Left lung (tissue), 14 donors: Measurements from ENCODE around the gene LRRC8E. TPM values are rescaled to one million over a fixed set of nuclear protein-coding genes. Genes with fewer than 3 reads are reported as not detected.
A peak's percentile ranks its signal among the peaks of the same experiment; 100 is the strongest.

Experiments used
- ATAC-seq: fragments of 200-7000 bp; cut with Tn5 transposase; one replicate; pipeline ENCODE4 v1.9.1; 2020; ENCODE audit warnings: moderate library complexity
- DNase-seq, 4 donors: peaks; one replicate each; pipeline ENCODE4 v3.0.0-alpha.2; 2013 to 2020
- H3K27ac ChIP-seq, 2 donors: fragments of 200-600 bp; sonication (generic) in 1 of 2; one replicate each; pipeline versions ENCODE4 v1.5.0 to v1.8.0; 2020 to 2021
- H3K27me3 ChIP-seq, 2 donors: fragments of 200-600 bp; sonication (generic) in 1 of 2; one replicate each; pipeline versions ENCODE4 v1.5.0 to v1.8.0; 2020 to 2021
- H3K36me3 ChIP-seq, 2 donors: fragments of 200-600 bp; sonication (generic) in 1 of 2; one replicate each; pipeline versions ENCODE4 v1.5.0 to v1.8.0; 2020 to 2021
- H3K4me1 ChIP-seq, 2 donors: fragments of 200-600 bp; one replicate each; pipeline ENCODE4 v1.8.0; 2021
- H3K4me3 ChIP-seq, 2 donors: fragments of 200-600 bp; sonication (generic) in 1 of 2; one replicate each; pipeline versions ENCODE4 v1.5.0 to v1.8.0; 2020 to 2021; ENCODE audit warnings: mild to moderate bottlenecking in 1 of 2
- H3K9me3 ChIP-seq, 2 donors: fragments of 200-600 bp; sonication (generic) in 1 of 2; one replicate each; pipeline versions ENCODE4 v1.5.0 to v1.8.0; 2020 to 2021
- CTCF ChIP-seq, 2 donors: fragments of 200-600 bp; sonication (generic) in 1 of 2; IDR thresholded peaks; one replicate each; pipeline versions ENCODE4 v1.5.0 to v1.8.0; 2021; ENCODE audit warnings: antibody characterized with exemption in 2 of 2
- intact Hi-C, 2 donors: fragments of 100-400 bp; cut with DNase I; formaldehyde crosslinking; loops; one replicate each; pipeline versions ENCODE4 v1.11.2 to v1.14.2; 2022
- long read RNA-seq, 12 donors: library from polyadenylated mRNA in 2 of 12; unstranded in 2 of 12; transcript quantifications; one replicate each; pipeline ENCODE4 v2.0.0 and lab custom pipeline, GENCODE V29; 2019 to 2026
- polyA plus RNA-seq, 6 donors: library from polyadenylated mRNA; unstranded; fragments of 120-200 nt; gene quantifications; one replicate each; pipeline ENCODE4 v1.2.1, GENCODE V29; 2013; ENCODE audit not compliant: insufficient read length in 6 of 6
- total RNA-seq, 2 donors: library from RNA; stranded (reverse); fragmentation: NEBNext Ultra II Directional; extraction: Animal tissue kit (Norgen Biotek cat#: 25700); gene quantifications; one replicate each; pipeline ENCODE4 v1.2.1, GENCODE V29; 2021
- donor health status: DM: no; HTN: yes; CAD: no.
- donor health status: DM: no; HTN: no; CAD: no.

Gene LRRC8E
- total RNA-seq (10 to 100 TPM in 1 of 2 donors, 1 to 10 TPM in 1; 5.9 to 10.5 TPM), polyA plus RNA-seq (1 to 10 TPM; 3.7 to 5.7 (median 4.5) TPM)
- long read RNA-seq, donor 1: 0 reads
- long read RNA-seq, donor 2, partial matches to known transcripts: 0 of 1 reads
- long read RNA-seq, donor 2, other reads (novel, unspliced or antisense): 0 of 1 reads
- long read RNA-seq, donor 3, partial matches to known transcripts: 0 of 1 reads
- long read RNA-seq, donor 3, other reads (novel, unspliced or antisense): 0 of 1 reads
- long read RNA-seq, donor 4: 0 reads
- long read RNA-seq, donor 5, partial matches to known transcripts: 0 of 4 reads
- long read RNA-seq, donor 5, other reads (novel, unspliced or antisense): 0 of 4 reads
- long read RNA-seq, donor 6, partial matches to known transcripts: 0 of 1 reads
- long read RNA-seq, donor 6, other reads (novel, unspliced or antisense): 0 of 1 reads
- long read RNA-seq, donor 7: 0 reads
- long read RNA-seq, donor 8, partial matches to known transcripts: 0 of 1 reads
- long read RNA-seq, donor 8, other reads (novel, unspliced or antisense): 0 of 1 reads
- long read RNA-seq, donor 9: 0 reads
- long read RNA-seq, donor 10: 0 reads
- long read RNA-seq, donor 11: 0 reads
- long read RNA-seq, donor 12: 0 reads

GRCh38 chr19:7888145-7888825 lies at the start of gene LRRC8E:
LRRC8E (plus strand) TSS chr19:7888510; CDS start chr19:7895604, 7,094 bp downstream.
- ATAC-seq (peak; percentile 99), DNase-seq (peak in 3 of 4 donors; percentile 41 to 94 (median 68))
- Histone ChIP-seq H3K27me3 (peaks cover 0 to 48% of the 10 kb centered on the region in 2 donors), H3K9me3 (no peaks in the 10 kb centered on the region), H3K4me1 (peaks cover 0 to 9% of the 10 kb centered on the region in 2 donors), H3K4me3 (peak within 1 kb of the TSS; percentile 42 to 43), H3K27ac (no peak within 1 kb of the TSS), H3K36me3 (no peaks in the 10 kb centered on the region)
- intact Hi-C loops: no loop called here
- TF ChIP-seq CTCF (IDR thresholded peaks at IDR 0.05): no peak

- no peak for TF ChIP-seq CTCF (IDR thresholded peaks at IDR 0.05)
- Histone ChIP-seq H3K4me3 (no peak overlapping the region), H3K4me1 (no peaks in the 10 kb centered on the region), H3K36me3 (no peaks in the 10 kb centered on the region), H3K27ac (no peak overlapping the region), H3K9me3 (no peaks in the 10 kb centered on the region), H3K27me3 (no peaks in the 10 kb centered on the region)
- intact Hi-C loops: no loop called here
- DNase-seq (peak in 1 of 4 donors; percentile 37), ATAC-seq (no peak)
Observed at GRCh38 chr19:7839476-7839875, 48.8 kb upstream of the LRRC8E start.

- DNase-seq: no peak
- no peak for ATAC-seq
- intact Hi-C loops: no loop called here
Observed at GRCh38 chr19:7840629-7841028, 47.7 kb upstream of the LRRC8E start.

GRCh38 chr19:7841751-7842660 lies 46.3 kb upstream of the LRRC8E start:
- no peak for ATAC-seq
- no peak for TF ChIP-seq CTCF (IDR thresholded peaks at IDR 0.05)

More at GRCh38 chr19:7840629-7841028, 47.7 kb upstream of the LRRC8E start:
- Histone ChIP-seq H3K4me1 (no peaks in the 10 kb centered on the region), H3K27me3 (no peaks in the 10 kb centered on the region), H3K4me3 (no peak overlapping the region), H3K9me3 (no peaks in the 10 kb centered on the region), H3K27ac (no peak overlapping the region), H3K36me3 (no peaks in the 10 kb centered on the region)
- no peak for TF ChIP-seq CTCF (IDR thresholded peaks at IDR 0.05)

More at GRCh38 chr19:7841751-7842660, 46.3 kb upstream of the LRRC8E start:
- Histone ChIP-seq H3K36me3 (no peaks in the 10 kb centered on the region), H3K27ac (no peak overlapping the region), H3K4me1 (no peaks in the 10 kb centered on the region), H3K9me3 (no peaks in the 10 kb centered on the region), H3K27me3 (no peaks in the 10 kb centered on the region), H3K4me3 (no peak overlapping the region)
- DNase-seq: peak in 1 of 4 donors; percentile 50
- intact Hi-C loops: no loop called here
